Trophoblast cell (in vitro differentiated cells and primary cell): Measurements from ENCODE around the gene CLN5.
A peak's percentile ranks its signal among the peaks of the same experiment; 100 is the strongest.

Source experiments
- DNase-seq, 2 donors: peaks; one replicate each; pipeline ENCODE4 v3.0.0-alpha.2; 2016
- H2AFZ ChIP-seq: 2 replicates; pipeline ENCODE4 v1.6.1; 2013; ENCODE audit warnings: low read length, moderate library complexity, mild to moderate bottlenecking; ENCODE audit not compliant: insufficient read depth, poor library complexity
- H2AK5ac ChIP-seq: 2 replicates; pipeline ENCODE4 v1.6.1; 2013; ENCODE audit warnings: mild to moderate bottlenecking, low read length
- H2BK120ac ChIP-seq: 2 replicates; pipeline ENCODE4 v1.6.1; 2013; ENCODE audit warnings: low read length, mild to moderate bottlenecking, moderate library complexity; ENCODE audit not compliant: insufficient read depth, poor library complexity
- H2BK12ac ChIP-seq: 2 replicates; pipeline ENCODE4 v1.6.1; 2013; ENCODE audit warnings: mild to moderate bottlenecking, low read length, moderate library complexity
- H2BK5ac ChIP-seq: 2 replicates; pipeline ENCODE4 v1.6.1; 2013; ENCODE audit warnings: low read length, low read depth, moderate library complexity, mild to moderate bottlenecking; ENCODE audit not compliant: poor library complexity
- H3K14ac ChIP-seq: 2 replicates; pipeline ENCODE4 v1.6.1; 2013; ENCODE audit warnings: mild to moderate bottlenecking, low read length
- H3K18ac ChIP-seq: 2 replicates; pipeline ENCODE4 v1.6.1; 2013; ENCODE audit warnings: mild to moderate bottlenecking, low read length
- H3K23ac ChIP-seq: 2 replicates; pipeline ENCODE4 v1.6.1; 2013; ENCODE audit warnings: low read length
- H3K27ac ChIP-seq: 2 replicates; pipeline ENCODE4 v1.5.1; 2013; ENCODE audit warnings: low read depth, mild to moderate bottlenecking, inconsistent platforms, low read length, moderate library complexity
- H3K27me3 ChIP-seq: 2 replicates; pipeline ENCODE4 v1.6.1; 2013; ENCODE audit warnings: inconsistent platforms, mild to moderate bottlenecking, low read length, moderate library complexity; ENCODE audit not compliant: insufficient read depth
- H3K36me3 ChIP-seq, 2 experiments: 1 replicate in 1 of 2; 2 replicates in 1 of 2; pipeline ENCODE4 v1.6.1; 2013; ENCODE audit warnings: low read length in 2 of 2, mild to moderate bottlenecking in 2 of 2, moderate library complexity in 1 of 2; ENCODE audit not compliant: insufficient read depth in 2 of 2, control insufficient read depth in 1 of 2
- H3K4ac ChIP-seq: 2 replicates; pipeline ENCODE4 v1.6.1; 2013; ENCODE audit warnings: low read depth, mild to moderate bottlenecking, low read length, moderate library complexity
- H3K4me1 ChIP-seq, 2 experiments: 1 replicate in 1 of 2; 2 replicates in 1 of 2; pipeline ENCODE4 v1.6.1; 2013; ENCODE audit warnings: low read length in 2 of 2, mild to moderate bottlenecking in 2 of 2, moderate library complexity in 1 of 2; ENCODE audit not compliant: insufficient read depth in 2 of 2, control insufficient read depth in 1 of 2
- H3K4me2 ChIP-seq: 2 replicates; pipeline ENCODE4 v1.6.1; 2013; ENCODE audit warnings: inconsistent platforms, mild to moderate bottlenecking, low read length, moderate library complexity
- H3K4me3 ChIP-seq: 2 replicates; pipeline ENCODE4 v1.5.1; 2013; ENCODE audit warnings: mild to moderate bottlenecking, low read depth, low read length, inconsistent platforms
- H3K79me1 ChIP-seq: one replicate; pipeline ENCODE4 v1.6.1; 2013; ENCODE audit warnings: low read length
- H3K79me2 ChIP-seq: 2 replicates; pipeline ENCODE4 v1.6.1; 2013; ENCODE audit warnings: low read length, mild to moderate bottlenecking; ENCODE audit not compliant: control insufficient read depth, insufficient read depth, poor library complexity
- H3K9ac ChIP-seq: 2 replicates; pipeline ENCODE4 v1.6.1; 2013; ENCODE audit warnings: mild to moderate bottlenecking, low read length
- H3K9me3 ChIP-seq: 2 replicates; pipeline ENCODE4 v1.6.1; 2013; ENCODE audit warnings: low read depth, mild to moderate bottlenecking, control low read depth, inconsistent platforms, low read length; ENCODE audit not compliant: insufficient read depth
- H4K12ac ChIP-seq: 2 replicates; pipeline ENCODE4 v1.6.1; 2013; ENCODE audit warnings: low read depth, mild to moderate bottlenecking, low read length, moderate library complexity
- H4K8ac ChIP-seq: 2 replicates; pipeline ENCODE4 v1.6.1; 2013; ENCODE audit warnings: low read depth, mild to moderate bottlenecking, low read length, moderate library complexity
- H4K91ac ChIP-seq: one replicate; pipeline ENCODE4 v1.6.1; 2013; ENCODE audit warnings: low read depth, mild to moderate bottlenecking, low read length, moderate library complexity
- WGBS: extraction: QIAGEN DNeasy Blood & Tissue Kit; methylation state at CpG from one replicate; pipeline ENCODE4 v1.1.7; 2013; ENCODE audit warnings: missing lambda C conversion rate; ENCODE audit not compliant: insufficient read length, insufficient coverage; ENCODE audit errors: extremely low coverage; 5-methylcytosine and 5-hydroxymethylcytosine counted together

CLN5 gene

DNA sequence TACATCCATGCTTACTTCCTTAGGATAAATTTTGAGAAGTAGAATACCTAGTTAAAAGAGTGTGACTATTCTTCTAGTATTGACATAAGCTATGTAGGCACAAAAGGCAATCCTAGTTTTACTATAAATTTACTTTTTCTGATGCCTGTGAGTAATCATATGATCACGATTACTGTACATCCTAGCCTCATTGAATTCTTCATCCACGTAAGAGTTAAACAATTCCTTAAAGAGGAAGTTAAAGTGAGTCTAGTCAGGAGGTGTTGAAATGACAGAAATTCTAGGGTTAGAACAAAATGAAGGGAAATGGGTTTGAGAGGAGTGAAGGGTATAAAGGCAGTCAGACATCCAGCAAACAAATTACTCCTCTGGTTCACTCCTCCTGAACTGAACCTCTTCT, 43.7 kb upstream of the CLN5 start, which contains the start of gene ACOD1:
ACOD1 (plus strand) TSS at position 363 of the 400 bp plus-strand sequence. CDS start 48 bp downstream, outside the sequence.
- Histone ChIP-seq H3K14ac (no peak within 1 kb of the TSS), H3K27me3 (no peaks in the 10 kb centered on the region), H2BK12ac (no peak within 1 kb of the TSS), H4K12ac (no peak within 1 kb of the TSS), H3K79me2 (no peaks in the 10 kb centered on the region), H2AFZ (no peak within 1 kb of the TSS), H3K4me1 (no peaks in the 10 kb centered on the region), H3K27ac (no peak within 1 kb of the TSS), H4K91ac (no peak within 1 kb of the TSS), H3K9ac (no peak within 1 kb of the TSS), H3K4me3 (no peak within 1 kb of the TSS), H3K36me3 (no peaks in the 10 kb centered on the region), H3K4ac (no peak within 1 kb of the TSS), H2AK5ac (no peak within 1 kb of the TSS), H2BK120ac (no peak within 1 kb of the TSS), H2BK5ac (no peak within 1 kb of the TSS), H3K9me3 (no peaks in the 10 kb centered on the region), H3K79me1 (peaks cover 1% of the 10 kb centered on the region), H4K8ac (no peak within 1 kb of the TSS), H3K18ac (no peak within 1 kb of the TSS), H3K23ac (no peak within 1 kb of the TSS), H3K4me2 (no peak within 1 kb of the TSS)
- WGBS = no CpG with 5 or more reads among the region's 2 CpGs
- peak in 1 of 2 donors; percentile 15 for DNase-seq

DNA sequence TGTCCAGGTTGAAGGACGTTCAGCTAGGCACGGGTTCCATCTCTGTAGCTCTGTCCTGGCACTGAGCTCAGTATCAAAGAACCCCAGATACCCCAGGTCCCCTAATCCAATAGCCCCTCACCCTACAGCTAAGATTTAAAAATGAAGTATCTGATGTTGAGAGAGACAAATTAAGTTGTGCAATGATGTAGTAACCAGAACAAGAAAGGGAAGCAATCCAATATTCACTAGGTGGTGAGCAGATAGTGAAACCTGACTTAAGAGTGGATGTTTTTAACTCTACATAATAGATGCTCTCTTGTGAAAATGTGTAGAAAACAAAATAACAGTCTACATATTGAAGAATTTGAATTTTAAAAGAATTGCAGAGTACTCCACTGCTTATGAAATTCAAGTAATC, 41.8 kb upstream of the CLN5 start:
- no peak for DNase-seq
- H2AK5ac ChIP-seq = no peak overlapping the region
- H3K4me1 ChIP-seq = no peaks in the 10 kb centered on the region
- H2BK12ac ChIP-seq = no peak overlapping the region
- H4K8ac ChIP-seq = no peak overlapping the region
- peaks cover under 1% of the 10 kb centered on the region for H3K79me1 ChIP-seq
- no CpG with 5 or more reads among the region's 2 CpGs for WGBS
- H3K14ac ChIP-seq = no peak overlapping the region
- no peak overlapping the region for H3K9ac ChIP-seq
- no peak overlapping the region for H3K27ac ChIP-seq
- H3K4me2 ChIP-seq = no peak overlapping the region
- no peak overlapping the region for H2AFZ ChIP-seq
- H3K4ac ChIP-seq = no peak overlapping the region
- no peaks in the 10 kb centered on the region for H3K27me3 ChIP-seq
- no peak overlapping the region for H3K23ac ChIP-seq
- no peaks in the 10 kb centered on the region for H3K79me2 ChIP-seq
- no peak overlapping the region for H2BK120ac ChIP-seq
- H4K91ac ChIP-seq = no peak overlapping the region
- no peak overlapping the region for H4K12ac ChIP-seq
- H3K4me3 ChIP-seq = no peak overlapping the region
- no peaks in the 10 kb centered on the region for H3K9me3 ChIP-seq
- H3K36me3 ChIP-seq = no peaks in the 10 kb centered on the region
- no peak overlapping the region for H3K18ac ChIP-seq
- no peak overlapping the region for H2BK5ac ChIP-seq

DNA sequence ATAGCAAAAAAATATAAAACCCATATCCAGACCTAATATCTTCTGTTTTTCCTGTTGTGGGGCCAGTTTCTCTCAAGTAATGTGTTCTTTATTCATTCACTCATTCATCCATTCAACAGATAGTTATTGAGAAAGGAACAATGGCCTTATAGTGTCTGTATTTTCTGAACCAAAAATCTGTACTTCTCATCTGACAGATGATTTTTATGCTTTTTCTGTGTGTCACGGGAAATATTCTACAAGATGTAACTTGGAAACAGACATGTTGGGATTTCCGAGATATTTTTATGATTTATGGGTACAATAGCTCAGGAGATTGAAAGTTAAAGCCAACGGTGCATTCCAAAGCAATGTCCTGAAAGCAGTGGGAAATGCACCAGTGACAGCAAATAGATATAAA, 37.9 kb upstream of the CLN5 start:
- Histone ChIP-seq H3K14ac (no peak overlapping the region), H2AFZ (no peak overlapping the region), H3K27ac (no peak overlapping the region), H3K9me3 (peaks cover 2% of the 10 kb centered on the region), H3K79me1 (no peaks in the 10 kb centered on the region), H4K8ac (no peak overlapping the region), H3K36me3 (no peaks in the 10 kb centered on the region), H3K23ac (no peak overlapping the region), H3K9ac (no peak overlapping the region), H2BK12ac (no peak overlapping the region), H3K4me2 (no peak overlapping the region), H3K18ac (no peak overlapping the region), H2BK120ac (no peak overlapping the region), H3K4me1 (no peaks in the 10 kb centered on the region), H3K4me3 (no peak overlapping the region), H4K91ac (no peak overlapping the region), H3K4ac (no peak overlapping the region), H2AK5ac (no peak overlapping the region), H3K27me3 (no peaks in the 10 kb centered on the region), H3K79me2 (no peaks in the 10 kb centered on the region), H2BK5ac (no peak overlapping the region), H4K12ac (no peak overlapping the region)
- DNase-seq = no peak
- no CpG with 5 or more reads among the region's 3 CpGs for WGBS

DNA sequence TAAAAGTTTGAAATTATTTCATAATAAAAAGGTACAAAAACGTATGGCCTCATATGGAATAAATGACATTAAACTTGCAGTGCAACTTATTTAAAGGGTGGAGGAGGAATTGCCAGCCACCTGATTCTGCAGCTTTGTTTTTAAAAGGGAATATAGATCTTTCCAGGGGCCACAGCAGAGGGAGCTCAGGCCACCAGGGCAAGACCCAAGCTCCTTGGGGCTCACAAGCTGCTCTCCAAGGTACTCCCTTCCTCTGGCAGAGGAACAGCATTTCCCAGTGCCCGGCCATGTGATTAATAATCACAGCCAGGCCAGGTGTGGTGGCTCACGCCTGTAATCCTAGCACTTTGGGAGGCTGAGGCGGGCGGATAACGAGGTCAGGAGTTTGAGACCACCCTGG, 37.3 kb upstream of the CLN5 start:
- no peak overlapping the region for H2BK120ac ChIP-seq
- H2AK5ac ChIP-seq = no peak overlapping the region
- no peak overlapping the region for H4K8ac ChIP-seq
- no peaks in the 10 kb centered on the region for H3K27me3 ChIP-seq
- no CpG with 5 or more reads among the region's 6 CpGs for WGBS
- no peak overlapping the region for H4K91ac ChIP-seq
- H2AFZ ChIP-seq = no peak overlapping the region
- no peaks in the 10 kb centered on the region for H3K36me3 ChIP-seq
- H3K4me2 ChIP-seq = no peak overlapping the region
- no peak overlapping the region for H3K23ac ChIP-seq
- H3K4ac ChIP-seq = no peak overlapping the region
- no peak overlapping the region for H3K27ac ChIP-seq
- no peak overlapping the region for H2BK12ac ChIP-seq
- no peak overlapping the region for H2BK5ac ChIP-seq
- H3K79me2 ChIP-seq = no peaks in the 10 kb centered on the region
- no peak overlapping the region for H3K4me3 ChIP-seq
- H3K9ac ChIP-seq = no peak overlapping the region
- H3K9me3 ChIP-seq = peaks cover 4% of the 10 kb centered on the region
- no peak overlapping the region for H3K14ac ChIP-seq
- no peak for DNase-seq
- H3K18ac ChIP-seq = no peak overlapping the region
- no peak overlapping the region for H4K12ac ChIP-seq
- no peaks in the 10 kb centered on the region for H3K4me1 ChIP-seq
- H3K79me1 ChIP-seq = no peaks in the 10 kb centered on the region
